Epithelial cell of proximal tubule (primary cell): ENCODE data around the gene MYO1F. TPM values are rescaled to one million over a fixed set of nuclear protein-coding genes. Genes with fewer than 3 reads are reported as not detected.

Experiments used
- DNase-seq: peaks from one replicate; pipeline ENCODE4 v3.0.0-alpha.2; 2011; ENCODE audit warnings: low read depth
- H3K4me3 ChIP-seq: 2 replicates; pipeline ENCODE4 v1.5.1; 2011; ENCODE audit warnings: low read depth, mild to moderate bottlenecking, low read length
- CTCF ChIP-seq: conservative IDR thresholded peaks from 2 replicates; pipeline ENCODE4 v1.5.1; 2012; ENCODE audit warnings: low read depth, mild to moderate bottlenecking, low read length
- total RNA-seq: library from RNA; depleted of rRNA; stranded (reverse); fragments of >200 nt; gene quantifications from 2 replicates; pipeline ENCODE4 v1.2.3, GENCODE V29; 2015

MYO1F gene
- total RNA-seq, 1 donor from 2014 or later = 0.06 TPM

GRCh38 chr19:8544168-8544567 is 33.1 kb downstream of the MYO1F start:
- no peak overlapping the region for H3K4me3 ChIP-seq
- TF ChIP-seq CTCF = no peak
- no peak for DNase-seq

GRCh38 chr19:8539621-8540149 is 37.6 kb downstream of the MYO1F start:
- DNase-seq = no peak
- no peak for TF ChIP-seq CTCF
- no peak overlapping the region for H3K4me3 ChIP-seq

- TF ChIP-seq CTCF = no peak
- DNase-seq = no peak
- no peak overlapping the region for H3K4me3 ChIP-seq
Observed at GRCh38 chr19:8537099-8537498, 40.1 kb downstream of the MYO1F start.

GRCh38 chr19:8536282-8536681 is 41.0 kb downstream of the MYO1F start:
- H3K4me3 ChIP-seq = no peak overlapping the region
- TF ChIP-seq CTCF = no peak
- DNase-seq = no peak

- H3K4me3 ChIP-seq = no peak overlapping the region
- DNase-seq = no peak
- no peak for TF ChIP-seq CTCF
Observed at GRCh38 chr19:8532225-8532624, 45.0 kb downstream of the MYO1F start.

- DNase-seq = no peak
- no peak for TF ChIP-seq CTCF
- H3K4me3 ChIP-seq = no peak overlapping the region
Observed at GRCh38 chr19:8531470-8531869, 45.8 kb downstream of the MYO1F start.

- no peak for DNase-seq
- TF ChIP-seq CTCF = no peak
- H3K4me3 ChIP-seq = no peak overlapping the region
Observed at GRCh38 chr19:8530061-8530679, 47.1 kb downstream of the MYO1F start.
